HG02938 (cell line): Measurements from ENCODE around the gene NR1H3.
"Not testable (repeated sequence)": the region's sequence is repeated elsewhere in the genome, so short reads cannot be mapped to it uniquely, and the experiment has no call there.

ENCODE experiments used
- ATAC-seq: cut with Tn5 transposase; IDR thresholded peaks from one replicate; pipeline ENCODE4 v1.9.1; 2021; ENCODE audit warnings: mild to moderate bottlenecking, moderate library complexity; ENCODE audit not compliant: unreplicated experiment

The NR1H3 gene

GRCh38 chr11:47257517-47258316 lies at the start of gene NR1H3:
Gene NR1H3 (plus strand): TSS chr11:47257996. CDS start chr11:47259217, 1,221 bp downstream.
- ATAC-seq = no peak

- not testable (repeated sequence) for ATAC-seq
Measured at GRCh38 chr11:47208008-47208552, 49.7 kb upstream of the NR1H3 start.

- no peak for ATAC-seq
Measured at GRCh38 chr11:47208628-47209027, 49.2 kb upstream of the NR1H3 start.

GRCh38 chr11:47212938-47213337 lies 44.9 kb upstream of the NR1H3 start:
- ATAC-seq = no peak

- ATAC-seq = peak; percentile 59
Measured at GRCh38 chr11:47213950-47214565, 43.7 kb upstream of the NR1H3 start.

- no peak for ATAC-seq
Measured at GRCh38 chr11:47215366-47215910, 42.4 kb upstream of the NR1H3 start.

- ATAC-seq = no peak
Measured at GRCh38 chr11:47216121-47216798, 41.5 kb upstream of the NR1H3 start.

- no peak for ATAC-seq
Measured at GRCh38 chr11:47220401-47220821, 37.4 kb upstream of the NR1H3 start.

- ATAC-seq = no peak
Measured at GRCh38 chr11:47222696-47223095, 35.1 kb upstream of the NR1H3 start.

- ATAC-seq = peak; percentile 81
Measured at GRCh38 chr11:47225552-47226400, 32.0 kb upstream of the NR1H3 start.

- ATAC-seq = no peak
Measured at GRCh38 chr11:47229161-47229560, 28.6 kb upstream of the NR1H3 start.

- no peak for ATAC-seq
Measured at GRCh38 chr11:47233051-47233450, 24.7 kb upstream of the NR1H3 start.

- ATAC-seq = no peak
Measured at GRCh38 chr11:47233989-47234668, 23.7 kb upstream of the NR1H3 start.

GRCh38 chr11:47234669-47235100 lies 23.1 kb upstream of the NR1H3 start:
- no peak for ATAC-seq

GRCh38 chr11:47235163-47235562 lies 22.6 kb upstream of the NR1H3 start:
- no peak for ATAC-seq

GRCh38 chr11:47236482-47236881 lies 21.3 kb upstream of the NR1H3 start:
- no peak for ATAC-seq

GRCh38 chr11:47239852-47240251 lies 17.9 kb upstream of the NR1H3 start:
- no peak for ATAC-seq

- ATAC-seq = no peak
Measured at GRCh38 chr11:47241841-47242301, 15.9 kb upstream of the NR1H3 start.

GRCh38 chr11:47242596-47243192 lies 15.1 kb upstream of the NR1H3 start:
- ATAC-seq = no peak
